Neural progenitor cell (in vitro differentiated cells): ENCODE results near the gene DNAJB11. TPM values are rescaled to one million over a fixed set of nuclear protein-coding genes. Genes with fewer than 3 reads are reported as not detected.

ENCODE experiments used
- DNase-seq: peaks from one replicate; pipeline ENCODE4 v3.0.0-alpha.2; 2016; ENCODE audit warnings: low spot score
- H2AFZ ChIP-seq: fragments of 200-600 bp; sonication (generic); replicated peaks from 2 replicates; pipeline ENCODE4 v1.6.1; 2016; ENCODE audit warnings: antibody characterized with exemption
- H3F3A ChIP-seq: fragments of 200-600 bp; sonication (generic); 2 replicates; pipeline ENCODE4 v1.6.1; 2016; ENCODE audit warnings: antibody characterized with exemption, low read depth
- H3K27ac ChIP-seq: fragments of 200-600 bp; sonication (generic); 2 replicates; pipeline ENCODE4 v1.5.1; 2016; ENCODE audit warnings: mild to moderate bottlenecking
- H3K27me3 ChIP-seq: fragments of 200-600 bp; sonication (generic); 2 replicates; pipeline ENCODE4 v1.6.1; 2016; ENCODE audit warnings: mild to moderate bottlenecking, moderate library complexity
- H3K36me3 ChIP-seq: fragments of 200-600 bp; sonication (generic); 2 replicates; pipeline ENCODE4 v1.5.1; 2016
- H3K4me1 ChIP-seq: fragments of 200-600 bp; sonication (generic); 2 replicates; pipeline ENCODE4 v1.6.1; 2016; ENCODE audit warnings: mixed run types
- H3K4me2 ChIP-seq: fragments of 200-600 bp; sonication (generic); 2 replicates; pipeline ENCODE4 v1.6.1; 2016
- H3K4me3 ChIP-seq: fragments of 200-600 bp; sonication (generic); 2 replicates; pipeline ENCODE4 v1.5.1; 2016
- H3K79me2 ChIP-seq: fragments of 200-600 bp; sonication (generic); 2 replicates; pipeline ENCODE4 v1.6.1; 2016; ENCODE audit warnings: low read depth
- H3K9ac ChIP-seq: fragments of 200-600 bp; sonication (generic); 2 replicates; pipeline ENCODE4 v1.6.1; 2016
- H3K9me3 ChIP-seq: fragments of 200-600 bp; sonication (generic); 2 replicates; pipeline ENCODE4 v1.5.1; 2016; ENCODE audit warnings: low read depth
- H4K20me1 ChIP-seq: fragments of 200-600 bp; sonication (generic); 2 replicates; pipeline ENCODE4 v1.6.1; 2016; ENCODE audit warnings: low read depth
- H3K27ac Mint-ChIP-seq: 3 replicates; pipeline ENCODE4 v1.8.0; 2021; ENCODE audit warnings: mixed read lengths
- H3K27me3 Mint-ChIP-seq: 2 replicates; pipeline ENCODE4 v1.8.0; 2022; ENCODE audit warnings: low read depth, mild to moderate bottlenecking, inconsistent platforms, moderate library complexity, mixed read lengths; ENCODE audit not compliant: insufficient read depth
- H3K36me3 Mint-ChIP-seq: 3 replicates; pipeline ENCODE4 v1.8.0; 2021; ENCODE audit warnings: mixed read lengths
- H3K4me1 Mint-ChIP-seq: 3 replicates; pipeline ENCODE4 v1.8.0; 2021; ENCODE audit warnings: mixed read lengths
- H3K4me3 Mint-ChIP-seq: 3 replicates; pipeline ENCODE4 v1.8.0; 2021; ENCODE audit warnings: mild to moderate bottlenecking, moderate library complexity, mixed read lengths
- H3K9me3 Mint-ChIP-seq: 3 replicates; pipeline ENCODE4 v1.8.0; 2020; ENCODE audit warnings: mixed read lengths
- EZH2 ChIP-seq: fragments of 200-600 bp; sonication (generic); IDR thresholded peaks from 2 replicates; pipeline ENCODE4 v1.6.1; 2017; ENCODE audit warnings: antibody characterized with exemption, mild to moderate bottlenecking, moderate library complexity
- EZH2phosphoT487 ChIP-seq: fragments of 200-600 bp; sonication (generic); IDR thresholded peaks from 2 replicates; pipeline ENCODE4 v1.6.1; 2017; ENCODE audit warnings: antibody characterized with exemption
- total RNA-seq: library from RNA; depleted of rRNA; stranded (reverse); fragments of >200 nt; gene quantifications from 2 replicates; pipeline ENCODE4 v1.2.3, GENCODE V29; 2015; ENCODE audit warnings: low replicate concordance
- TF ChIP-seq, protein P1 (sequence below): fragments of 200-600 bp; sonication (generic); IDR thresholded peaks from 2 replicates; pipeline ENCODE4 v1.5.1; 2017; ENCODE audit warnings: antibody characterized with exemption, mild to moderate bottlenecking

DNAJB11 gene
- total RNA-seq, 1 donor from 2014 or later, result 73.0 TPM

DNA sequence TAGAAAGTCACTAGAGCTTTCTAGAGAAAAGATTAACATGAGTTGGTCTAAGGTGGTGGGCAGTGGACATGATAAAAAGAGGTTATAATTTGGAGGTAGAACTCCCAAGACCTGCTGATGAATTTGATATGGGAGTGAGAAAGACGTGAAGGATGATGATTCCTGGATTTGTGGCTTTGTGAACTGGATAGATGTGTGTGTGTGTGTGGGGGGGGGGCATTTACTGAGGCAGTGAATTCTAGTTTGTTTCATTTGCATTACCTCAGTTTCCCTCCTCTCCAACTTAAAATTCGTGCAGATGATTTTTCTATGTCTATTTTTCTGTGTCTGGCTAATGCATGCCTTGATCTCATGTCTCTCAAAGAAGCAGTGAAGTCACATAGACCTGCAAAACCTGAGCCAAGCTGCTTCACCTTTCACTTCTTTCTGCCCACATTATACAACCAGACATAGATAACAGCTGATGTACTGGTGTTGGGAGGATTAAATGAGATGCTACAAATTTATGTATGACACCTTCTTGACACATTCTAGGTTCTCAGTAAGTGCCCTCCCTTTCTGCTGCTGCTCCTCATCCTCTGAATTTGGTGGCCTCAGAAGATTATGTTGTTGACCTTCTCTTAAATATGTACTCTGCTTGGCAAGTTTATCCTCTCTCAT, 52.3 kb downstream of the DNAJB11 start:
- Mint-ChIP-seq H3K4me1 (no peaks in the 10 kb centered on the region), H3K9me3 (no peaks in the 10 kb centered on the region)

DNA sequence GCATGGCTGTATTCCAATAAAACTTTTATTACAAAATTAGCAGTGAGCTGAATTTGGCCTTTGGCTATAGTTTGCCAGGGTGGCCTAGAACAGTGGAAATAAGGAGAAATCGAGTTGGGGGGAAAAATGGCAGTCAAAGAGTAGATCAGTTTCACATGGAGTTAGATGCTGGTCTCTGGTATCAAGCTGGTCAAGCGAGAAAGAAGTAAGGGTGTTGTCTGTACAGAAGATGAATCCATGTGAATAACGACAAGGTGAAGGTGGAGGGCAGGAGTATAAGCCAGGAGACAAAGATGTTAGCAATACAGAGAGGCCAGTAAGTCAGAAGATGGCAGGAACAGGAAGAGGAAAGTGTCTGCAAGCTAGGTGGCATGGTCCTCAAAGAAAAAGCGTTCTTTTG, 54.1 kb downstream of the DNAJB11 start:
- H3F3A ChIP-seq, result no peaks in the 10 kb centered on the region
- H2AFZ ChIP-seq, result no peak overlapping the region
- no peak overlapping the region for H3K4me3 Mint-ChIP-seq
- H3K9ac ChIP-seq, result no peak overlapping the region
- no peak for TF ChIP-seq EZH2phosphoT487
- TF ChIP-seq EZH2, result no peak
- TF ChIP-seq, protein P1, sequence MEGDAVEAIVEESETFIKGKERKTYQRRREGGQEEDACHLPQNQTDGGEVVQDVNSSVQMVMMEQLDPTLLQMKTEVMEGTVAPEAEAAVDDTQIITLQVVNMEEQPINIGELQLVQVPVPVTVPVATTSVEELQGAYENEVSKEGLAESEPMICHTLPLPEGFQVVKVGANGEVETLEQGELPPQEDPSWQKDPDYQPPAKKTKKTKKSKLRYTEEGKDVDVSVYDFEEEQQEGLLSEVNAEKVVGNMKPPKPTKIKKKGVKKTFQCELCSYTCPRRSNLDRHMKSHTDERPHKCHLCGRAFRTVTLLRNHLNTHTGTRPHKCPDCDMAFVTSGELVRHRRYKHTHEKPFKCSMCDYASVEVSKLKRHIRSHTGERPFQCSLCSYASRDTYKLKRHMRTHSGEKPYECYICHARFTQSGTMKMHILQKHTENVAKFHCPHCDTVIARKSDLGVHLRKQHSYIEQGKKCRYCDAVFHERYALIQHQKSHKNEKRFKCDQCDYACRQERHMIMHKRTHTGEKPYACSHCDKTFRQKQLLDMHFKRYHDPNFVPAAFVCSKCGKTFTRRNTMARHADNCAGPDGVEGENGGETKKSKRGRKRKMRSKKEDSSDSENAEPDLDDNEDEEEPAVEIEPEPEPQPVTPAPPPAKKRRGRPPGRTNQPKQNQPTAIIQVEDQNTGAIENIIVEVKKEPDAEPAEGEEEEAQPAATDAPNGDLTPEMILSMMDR, result no peak
- no peak overlapping the region for H3K27ac ChIP-seq
- H3K9me3 Mint-ChIP-seq, result no peaks in the 10 kb centered on the region
- H3K27me3 ChIP-seq, result peaks cover 4% of the 10 kb centered on the region
- no peaks in the 10 kb centered on the region for H3K36me3 Mint-ChIP-seq
- H3K4me2 ChIP-seq, result no peak overlapping the region
- H3K9me3 ChIP-seq, result no peaks in the 10 kb centered on the region
- no peaks in the 10 kb centered on the region for H3K79me2 ChIP-seq
- H3K36me3 ChIP-seq, result no peaks in the 10 kb centered on the region
- H3K27me3 Mint-ChIP-seq, result peaks cover 8% of the 10 kb centered on the region
- no peak for DNase-seq
- no peaks in the 10 kb centered on the region for H3K4me1 ChIP-seq
- H3K4me1 Mint-ChIP-seq, result no peaks in the 10 kb centered on the region
- no peaks in the 10 kb centered on the region for H4K20me1 ChIP-seq
- H3K27ac Mint-ChIP-seq, result no peak overlapping the region
- H3K4me3 ChIP-seq, result no peak overlapping the region

More for the DNA sequence above, 52.3 kb downstream of the DNAJB11 start:
- Mint-ChIP-seq H3K36me3 (no peaks in the 10 kb centered on the region), H3K27me3 (peaks cover 8% of the 10 kb centered on the region), H3K27ac (no peak overlapping the region), H3K4me3 (no peak overlapping the region)
- Histone ChIP-seq H3K27ac (no peak overlapping the region), H4K20me1 (no peaks in the 10 kb centered on the region), H3K9me3 (no peaks in the 10 kb centered on the region), H3K4me2 (no peak overlapping the region), H3K79me2 (no peaks in the 10 kb centered on the region), H3K36me3 (no peaks in the 10 kb centered on the region), H3K9ac (no peak overlapping the region), H3K27me3 (peaks cover 11% of the 10 kb centered on the region), H3F3A (no peaks in the 10 kb centered on the region), H3K4me3 (no peak overlapping the region), H3K4me1 (no peaks in the 10 kb centered on the region), H2AFZ (no peak overlapping the region)
- DNase-seq, result no peak
- no peak for TF ChIP-seq EZH2
- TF ChIP-seq EZH2phosphoT487, result no peak
- TF ChIP-seq, protein P1, result no peak

DNA sequence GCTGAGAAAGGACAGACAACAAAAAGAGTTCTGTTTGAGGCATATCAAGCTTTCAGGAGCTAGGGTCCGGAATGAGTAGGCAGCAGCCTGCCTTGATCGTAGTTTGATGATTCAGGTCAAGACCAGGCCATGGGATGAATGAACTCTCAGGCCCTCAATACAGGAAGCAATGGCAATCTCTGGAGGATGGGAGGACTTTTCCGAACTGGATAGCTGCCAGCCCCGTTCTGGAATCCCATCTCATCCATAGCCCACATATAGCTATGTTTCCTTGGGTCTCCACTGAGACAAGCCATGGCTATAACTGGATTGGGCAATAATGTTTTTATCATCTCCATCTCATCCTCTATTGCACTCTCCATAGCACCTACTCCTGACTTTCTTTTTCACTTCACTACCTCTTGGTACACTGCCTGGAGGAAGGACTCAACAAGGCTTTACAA, 55.1 kb downstream of the DNAJB11 start:
- H3K9ac ChIP-seq, result no peak overlapping the region

More for the DNA sequence above, 55.1 kb downstream of the DNAJB11 start:
- Histone ChIP-seq H3K36me3 (no peaks in the 10 kb centered on the region), H3K4me3 (no peak overlapping the region), H3K4me1 (no peaks in the 10 kb centered on the region), H2AFZ (no peak overlapping the region), H4K20me1 (no peaks in the 10 kb centered on the region), H3K27me3 (peaks cover 4% of the 10 kb centered on the region), H3K79me2 (no peaks in the 10 kb centered on the region), H3K4me2 (no peak overlapping the region), H3F3A (no peaks in the 10 kb centered on the region), H3K27ac (no peak overlapping the region), H3K9me3 (no peaks in the 10 kb centered on the region)
- H3K36me3 Mint-ChIP-seq, result no peaks in the 10 kb centered on the region
- no peak overlapping the region for H3K27ac Mint-ChIP-seq
- no peak for TF ChIP-seq EZH2
- TF ChIP-seq EZH2phosphoT487, result no peak
- TF ChIP-seq, protein P1, result no peak
- H3K4me3 Mint-ChIP-seq, result no peak overlapping the region
- H3K4me1 Mint-ChIP-seq, result peaks cover 4% of the 10 kb centered on the region
- DNase-seq, result no peak
- peaks cover 8% of the 10 kb centered on the region for H3K27me3 Mint-ChIP-seq
- no peaks in the 10 kb centered on the region for H3K9me3 Mint-ChIP-seq
